HEK293T (cell line): ENCODE measurements around the gene ZFYVE21.

Experiments used
- ARNT ChIP-seq: fragments of 450-650 bp; IDR thresholded peaks from 2 replicates; pipeline ENCODE4 v1.6.1; 2017; ENCODE audit warnings: mild to moderate bottlenecking
- BHLHE40 ChIP-seq: fragments of 450-650 bp; IDR thresholded peaks from 2 replicates; pipeline ENCODE4 v1.6.1; 2016; ENCODE audit warnings: mild to moderate bottlenecking, moderate library complexity, borderline replicate concordance
- HDGF ChIP-seq: fragments of 450-650 bp; IDR thresholded peaks from 2 replicates; pipeline ENCODE4 v1.6.1; 2017; ENCODE audit warnings: antibody characterized with exemption, borderline replicate concordance
- SP1 ChIP-seq: fragments of 450-650 bp; IDR thresholded peaks from 2 replicates; pipeline ENCODE4 v1.6.1; 2017
- TARDBP ChIP-seq: fragments of 450-650 bp; IDR thresholded peaks from 2 replicates; pipeline ENCODE4 v1.6.1; 2016

- no peak for TF ChIP-seq SP1
- TF ChIP-seq ARNT = no peak
- TF ChIP-seq HDGF = no peak
- TF ChIP-seq BHLHE40 = no peak
- no peak for TF ChIP-seq TARDBP
These were observed 42.6 kb downstream of the ZFYVE21 start for GRCh38 chr14:103758059-103758776.
